DOHH2 (cell line): Measurements from ENCODE around the gene RAI1.

Experiments
- EZH2phosphoT487 ChIP-seq: fragments of 200-600 bp; sonication (generic); IDR thresholded peaks from 2 replicates; pipeline ENCODE4 v1.6.1; 2017; ENCODE audit warnings: borderline replicate concordance, mild to moderate bottlenecking, antibody characterized with exemption, low read length, moderate library complexity, mixed read lengths
- TF ChIP-seq, protein P1 (sequence below): fragments of 200-600 bp; sonication (generic); IDR thresholded peaks from one replicate; pipeline ENCODE4 v1.5.1; 2014; ENCODE audit warnings: antibody characterized with exemption, mild to moderate bottlenecking, low read depth, low read length; ENCODE audit not compliant: poor library complexity, severe bottlenecking

DNA sequence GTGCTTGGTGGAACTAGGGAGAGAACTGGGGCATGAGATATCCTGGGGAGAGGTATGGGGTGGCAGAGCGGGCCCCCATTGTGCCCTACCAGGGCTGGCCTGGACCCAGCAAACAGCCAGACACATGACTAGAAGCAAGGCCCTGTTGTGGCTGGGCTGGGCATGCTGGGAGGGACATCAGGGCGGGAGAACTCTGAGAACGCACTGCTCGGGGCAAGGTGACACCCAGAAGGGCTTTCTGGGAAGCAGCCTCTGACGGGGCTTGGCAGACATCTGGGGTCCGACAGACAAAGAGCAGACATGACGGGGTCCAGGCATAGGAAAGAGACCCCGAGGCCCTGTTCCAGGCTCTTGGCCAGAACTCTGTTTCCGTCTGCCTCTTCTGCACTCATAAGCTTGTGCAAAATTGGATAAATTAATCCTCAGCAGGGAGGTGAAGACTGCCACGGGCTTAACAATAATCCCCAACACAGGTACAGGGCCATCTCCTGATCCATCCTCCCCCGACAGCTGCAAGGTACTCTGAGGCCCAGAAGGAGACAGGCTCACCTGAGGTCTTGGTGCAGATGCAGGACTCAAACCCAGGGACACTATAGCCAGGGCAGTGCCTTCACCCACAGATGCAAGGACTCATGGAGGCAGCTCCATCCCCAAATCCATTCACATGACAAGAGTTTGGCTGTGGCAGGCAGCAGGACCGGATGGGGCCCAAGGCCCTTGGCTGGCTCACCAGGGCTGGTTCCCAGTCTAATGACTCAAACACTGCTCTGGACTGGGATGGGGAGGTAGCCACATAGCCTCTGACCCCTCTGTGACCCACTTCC lies 150.2 kb downstream of the RAI1 start:
- TF ChIP-seq, protein P1, sequence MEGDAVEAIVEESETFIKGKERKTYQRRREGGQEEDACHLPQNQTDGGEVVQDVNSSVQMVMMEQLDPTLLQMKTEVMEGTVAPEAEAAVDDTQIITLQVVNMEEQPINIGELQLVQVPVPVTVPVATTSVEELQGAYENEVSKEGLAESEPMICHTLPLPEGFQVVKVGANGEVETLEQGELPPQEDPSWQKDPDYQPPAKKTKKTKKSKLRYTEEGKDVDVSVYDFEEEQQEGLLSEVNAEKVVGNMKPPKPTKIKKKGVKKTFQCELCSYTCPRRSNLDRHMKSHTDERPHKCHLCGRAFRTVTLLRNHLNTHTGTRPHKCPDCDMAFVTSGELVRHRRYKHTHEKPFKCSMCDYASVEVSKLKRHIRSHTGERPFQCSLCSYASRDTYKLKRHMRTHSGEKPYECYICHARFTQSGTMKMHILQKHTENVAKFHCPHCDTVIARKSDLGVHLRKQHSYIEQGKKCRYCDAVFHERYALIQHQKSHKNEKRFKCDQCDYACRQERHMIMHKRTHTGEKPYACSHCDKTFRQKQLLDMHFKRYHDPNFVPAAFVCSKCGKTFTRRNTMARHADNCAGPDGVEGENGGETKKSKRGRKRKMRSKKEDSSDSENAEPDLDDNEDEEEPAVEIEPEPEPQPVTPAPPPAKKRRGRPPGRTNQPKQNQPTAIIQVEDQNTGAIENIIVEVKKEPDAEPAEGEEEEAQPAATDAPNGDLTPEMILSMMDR: no peak
- TF ChIP-seq EZH2phosphoT487: no peak
